ENCODE results near the gene ENKUR.
"Not testable (repeated sequence)": the region's sequence is repeated elsewhere in the genome, so short reads cannot be mapped to it uniquely, and the experiment has no call there.

Gene ENKUR

DNA sequence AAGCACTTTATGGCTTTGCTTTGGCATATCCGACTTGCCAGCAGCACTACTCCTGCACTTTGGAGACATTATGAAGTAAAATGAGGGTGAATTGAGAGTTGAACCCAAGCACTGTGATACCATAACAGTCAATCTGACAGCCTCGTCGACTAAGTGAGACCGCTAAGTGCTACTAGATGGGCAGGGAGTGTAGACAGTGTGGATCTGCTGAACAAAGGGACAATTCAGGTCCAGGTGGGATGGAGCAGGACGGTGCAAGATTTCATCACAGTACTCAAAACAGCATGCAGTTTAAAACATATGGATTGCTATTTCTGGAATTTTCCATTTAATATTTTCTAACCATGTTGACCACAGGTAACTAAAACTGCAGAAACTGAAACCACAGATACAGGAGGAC is 42.8 kb downstream of the ENKUR start:
- no peak for DNase-seq (ENCODE audit: low read depth in 2 of 2)

DNA sequence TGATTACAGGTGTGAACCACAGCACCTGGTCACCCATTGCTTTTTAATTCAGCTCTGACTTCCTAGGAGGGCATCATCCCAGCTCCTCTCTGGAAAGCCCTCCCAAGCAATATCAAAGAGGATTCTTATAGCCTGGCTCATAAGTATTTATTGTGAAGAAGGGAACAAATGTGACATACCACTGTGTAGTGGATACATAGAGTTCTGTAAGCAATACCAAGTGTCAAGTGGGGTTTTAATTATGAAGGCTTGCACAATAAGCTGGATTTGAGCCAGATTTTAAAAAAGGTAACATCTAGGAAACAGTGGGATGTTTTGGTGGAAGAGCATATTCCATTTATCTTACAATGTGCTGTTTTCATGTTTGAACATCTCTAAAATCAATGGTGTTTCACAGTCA is 44.6 kb downstream of the ENKUR start:
- DNase-seq (ENCODE audit: low read depth in 2 of 2) = no peak

DNA sequence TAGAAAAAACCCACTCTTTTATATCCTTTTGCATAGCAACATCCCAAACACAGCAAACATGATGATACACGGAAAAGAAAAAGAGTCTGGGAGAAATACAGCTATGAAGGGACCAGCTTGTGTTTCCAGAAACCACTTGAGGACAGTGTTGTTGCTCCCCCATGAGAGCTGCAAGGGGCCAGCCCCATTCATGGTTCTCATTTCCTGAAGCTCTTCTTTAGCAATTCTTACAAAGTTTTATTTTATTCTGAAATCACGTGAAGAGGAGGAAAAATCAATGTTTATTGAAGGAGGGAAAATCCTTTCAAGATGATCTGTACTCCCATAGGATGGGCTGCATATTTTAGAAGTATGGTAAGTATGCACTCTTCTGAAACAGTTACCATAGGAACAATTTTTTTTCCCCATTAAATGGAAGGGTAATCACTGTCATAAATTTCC is 46.1 kb downstream of the ENKUR start:
- DNase-seq (ENCODE audit: low read depth in 2 of 2) = no peak

DNA sequence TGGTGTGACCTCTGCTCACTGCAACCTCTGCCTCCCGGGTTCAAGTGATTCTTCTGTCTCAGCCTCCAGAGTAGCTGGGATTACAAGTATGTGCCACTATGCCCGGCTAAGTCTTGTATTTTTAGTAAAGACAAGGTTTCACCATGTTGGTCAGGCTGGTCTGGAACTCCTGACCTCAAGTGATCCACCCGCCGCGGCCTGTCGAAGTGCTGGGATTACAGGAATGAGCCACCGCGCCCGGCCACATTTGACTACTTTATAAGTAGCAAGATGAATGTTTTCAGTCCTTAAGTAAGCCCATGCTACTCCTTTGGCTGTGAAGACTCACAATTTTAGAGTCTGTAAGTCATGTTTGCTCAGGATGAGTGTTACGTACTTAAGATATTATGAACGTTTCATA is 47.0 kb downstream of the ENKUR start:
- DNase-seq (ENCODE audit: low read depth in 2 of 2) = not testable (repeated sequence)

DNA sequence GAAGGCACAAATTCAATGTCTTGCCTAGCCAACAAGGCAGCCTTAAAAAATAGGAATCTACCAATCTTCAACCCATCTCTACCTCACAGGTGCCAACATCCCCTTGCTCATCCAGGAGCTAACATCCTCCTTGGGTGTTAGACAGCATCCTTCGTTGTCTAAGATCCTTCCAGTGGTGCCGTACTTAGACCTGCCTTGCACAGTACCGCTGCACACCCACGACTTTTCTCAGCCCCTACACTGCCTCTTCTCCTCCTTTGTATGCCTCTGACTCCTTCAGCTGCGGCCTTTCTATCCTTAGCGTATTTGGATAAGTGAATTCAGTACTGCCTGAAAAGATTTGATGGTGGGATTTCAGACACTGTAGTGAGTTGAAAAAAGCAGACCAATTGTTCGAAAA is 47.6 kb downstream of the ENKUR start:
- no peak for DNase-seq (ENCODE audit: low read depth in 2 of 2)

DNA sequence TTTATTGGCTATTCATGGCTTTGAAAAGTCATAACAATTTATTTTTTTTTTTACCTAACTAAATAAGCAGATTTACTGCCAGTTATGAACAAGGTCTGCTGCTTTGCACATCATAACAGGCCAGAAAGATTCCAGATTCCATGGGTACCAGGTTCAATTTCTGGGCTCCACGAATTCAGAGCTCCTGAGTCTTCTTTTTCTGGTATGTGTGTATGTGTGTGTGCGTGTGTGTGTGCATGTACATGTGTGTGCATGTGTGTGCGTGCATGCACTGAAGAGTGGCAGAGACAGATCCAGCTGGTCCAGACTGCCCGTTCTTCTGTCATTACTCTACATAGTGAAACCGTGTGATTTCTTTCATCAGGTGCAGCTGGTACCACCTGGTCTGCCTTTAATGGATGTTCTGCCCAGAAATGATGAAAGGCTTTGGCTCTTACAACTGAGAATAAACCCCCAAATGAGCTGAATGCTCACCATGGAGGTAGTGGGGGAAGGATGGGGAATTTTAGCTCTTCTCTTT is 48.9 kb downstream of the ENKUR start:
- DNase-seq (ENCODE audit: low read depth in 2 of 2) = no peak

DNA sequence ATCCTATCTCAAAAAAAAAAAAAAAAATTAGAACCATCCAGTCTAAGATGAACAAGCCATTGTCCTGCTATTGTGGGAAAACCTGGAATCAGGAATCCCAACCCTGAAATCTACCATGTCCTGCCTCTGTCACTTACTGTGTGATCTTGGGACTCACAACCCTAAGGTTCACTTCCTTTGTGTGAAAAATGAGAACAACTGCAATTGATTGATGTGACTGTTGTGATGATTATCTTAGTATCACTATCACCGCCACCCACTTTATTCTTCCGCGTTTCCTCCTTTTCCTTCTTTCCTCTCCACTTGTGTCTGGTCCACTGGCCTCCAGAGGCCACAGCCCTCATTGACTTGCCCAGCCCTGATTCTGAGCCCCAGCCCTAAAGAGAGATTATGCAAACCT is 50.9 kb downstream of the ENKUR start:
- no peak for DNase-seq (ENCODE audit: low read depth in 2 of 2)

DNA sequence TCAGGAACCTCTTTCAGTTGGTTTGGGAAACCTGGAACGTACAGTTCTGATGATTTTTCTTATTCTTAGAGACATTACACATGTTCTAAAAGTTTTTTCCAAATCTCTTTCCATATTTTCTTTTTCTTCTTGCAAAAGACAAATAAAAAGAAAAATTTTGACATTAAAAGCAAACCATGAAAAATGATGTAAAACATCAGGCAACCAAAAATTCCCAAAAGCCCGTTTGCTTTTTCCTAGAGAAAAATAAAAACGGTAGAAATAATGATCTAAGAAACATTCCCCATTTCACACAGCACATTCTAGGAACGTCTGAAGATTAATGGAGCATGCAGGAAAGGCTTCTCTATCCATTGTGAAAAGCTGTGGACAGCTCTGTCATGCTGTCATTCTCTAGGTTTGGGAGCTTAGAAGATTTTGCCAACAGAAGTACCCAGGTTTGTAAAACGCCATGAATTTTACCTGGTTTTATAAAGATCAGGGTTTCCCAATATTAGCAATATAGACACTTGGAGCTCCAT is 52.4 kb downstream of the ENKUR start:
- DNase-seq (ENCODE audit: low read depth in 2 of 2) = no peak

DNA sequence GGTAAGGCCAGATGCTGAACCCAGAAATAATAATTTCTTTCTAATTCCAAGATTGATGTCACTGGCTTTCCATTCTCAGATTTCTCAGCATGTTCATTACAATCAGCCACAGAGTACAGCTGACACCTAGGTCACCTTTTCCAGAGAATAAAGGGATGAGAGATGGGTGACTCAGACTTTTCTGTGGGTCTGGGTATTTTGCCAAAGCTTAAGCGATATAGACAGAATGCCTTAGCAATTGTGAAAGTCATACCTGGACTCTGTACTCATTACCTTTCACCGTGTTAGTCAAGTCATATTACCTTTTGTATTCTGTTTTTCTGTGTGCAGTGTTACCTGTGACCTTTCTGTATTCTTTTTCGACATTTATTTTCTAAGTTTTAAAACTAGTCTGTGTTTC is 53.0 kb downstream of the ENKUR start:
- no peak for DNase-seq (ENCODE audit: low read depth in 2 of 2)

DNA sequence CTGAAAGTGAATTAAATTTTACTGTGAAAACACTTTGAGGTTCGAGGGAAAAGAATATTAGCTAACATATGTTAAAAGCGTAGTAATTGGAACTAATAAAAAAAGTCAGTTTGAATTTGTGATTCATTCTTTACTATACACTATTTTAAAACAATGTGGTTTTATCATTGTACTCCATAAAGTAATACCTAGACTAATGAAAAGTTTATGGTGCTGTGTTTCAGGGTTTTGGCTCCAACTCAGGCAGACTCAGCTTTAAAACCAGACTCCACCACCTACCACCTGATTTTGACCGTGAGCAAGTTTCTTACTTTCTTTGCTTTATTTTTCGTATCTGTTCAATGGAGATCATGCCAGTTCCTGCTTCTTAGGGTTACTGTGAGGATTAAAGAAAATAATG is 54.4 kb downstream of the ENKUR start:
- no peak for DNase-seq (ENCODE audit: low read depth in 2 of 2)

DNA sequence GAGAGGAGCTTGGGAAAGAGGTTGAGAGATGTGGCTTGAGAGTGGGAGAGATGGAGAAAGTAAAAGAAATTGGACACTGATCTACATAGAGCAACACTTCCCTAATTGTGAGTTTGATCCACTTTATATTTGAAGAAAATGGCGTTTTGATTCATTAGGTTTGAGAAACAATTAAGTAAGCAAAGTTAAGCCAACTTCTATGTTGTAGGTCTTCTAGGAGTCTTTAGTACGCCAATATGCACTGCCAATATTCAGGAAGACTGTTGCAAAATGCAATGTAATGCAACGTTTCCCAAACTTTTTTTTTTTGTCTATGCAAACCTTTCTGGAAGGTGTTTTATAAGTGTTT is 56.6 kb downstream of the ENKUR start:
- DNase-seq (ENCODE audit: low read depth in 2 of 2) = no peak

DNA sequence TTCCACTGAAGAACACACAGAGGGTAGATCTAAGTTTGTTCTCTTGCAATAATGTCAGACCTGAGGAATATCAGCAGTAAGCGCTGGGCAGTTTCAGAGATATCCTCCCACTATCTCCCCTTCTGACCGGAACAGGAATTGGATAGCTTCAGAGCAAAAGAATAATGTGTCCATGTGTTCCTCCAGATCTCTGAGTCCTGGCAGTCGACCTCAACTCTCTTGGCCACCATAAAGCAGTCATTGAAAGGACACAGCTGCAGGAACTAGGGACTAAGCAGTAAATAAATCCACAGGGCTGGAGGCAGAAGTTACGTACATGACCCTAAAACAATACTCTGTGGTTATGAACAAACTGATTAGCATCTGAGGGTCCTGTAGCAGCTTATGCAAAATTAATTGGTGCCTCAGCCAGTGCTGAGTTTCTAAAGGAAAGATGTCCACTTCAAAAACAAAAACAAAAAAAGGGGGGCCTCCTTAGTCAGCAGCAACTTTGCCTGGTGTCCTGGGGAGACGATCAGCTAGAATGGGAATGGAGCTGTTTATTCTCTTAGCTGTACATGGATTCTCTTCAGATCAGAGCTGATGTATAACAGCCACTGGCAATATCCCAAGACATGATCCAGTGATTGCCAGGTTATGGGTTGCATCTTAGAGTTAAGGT is 57.1 kb downstream of the ENKUR start:
- no peak for DNase-seq (ENCODE audit: low read depth in 2 of 2)

DNA sequence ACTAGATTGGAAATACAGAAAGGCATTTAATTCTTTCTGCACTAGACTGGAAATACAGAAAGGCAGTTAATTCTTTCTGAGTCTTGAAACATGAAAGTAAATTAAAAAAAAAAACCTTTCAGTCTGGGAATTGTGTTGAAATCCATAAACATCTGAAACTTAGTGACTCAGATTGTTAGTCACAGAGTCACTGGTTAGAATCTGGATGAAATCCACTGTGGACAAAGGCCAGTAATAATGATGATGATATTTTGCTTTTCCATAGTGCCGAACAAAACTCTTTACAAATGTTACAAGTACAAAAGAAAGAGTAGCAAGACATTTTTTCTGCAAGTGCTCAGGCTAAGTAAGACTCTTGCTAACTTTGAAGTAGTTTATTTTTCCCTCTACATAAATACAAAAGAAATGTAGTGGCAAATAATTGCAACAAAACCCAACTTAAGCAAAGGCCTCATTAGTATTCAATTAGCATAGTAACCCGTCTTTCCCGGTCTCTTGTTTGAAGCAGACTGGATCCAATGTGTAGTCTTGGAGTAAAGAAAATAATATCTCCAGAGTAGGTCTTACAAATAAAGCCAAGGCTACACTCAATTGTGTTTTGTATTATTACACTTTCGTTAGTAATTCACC is 57.8 kb downstream of the ENKUR start:
- no peak for DNase-seq (ENCODE audit: low read depth in 2 of 2)

DNA sequence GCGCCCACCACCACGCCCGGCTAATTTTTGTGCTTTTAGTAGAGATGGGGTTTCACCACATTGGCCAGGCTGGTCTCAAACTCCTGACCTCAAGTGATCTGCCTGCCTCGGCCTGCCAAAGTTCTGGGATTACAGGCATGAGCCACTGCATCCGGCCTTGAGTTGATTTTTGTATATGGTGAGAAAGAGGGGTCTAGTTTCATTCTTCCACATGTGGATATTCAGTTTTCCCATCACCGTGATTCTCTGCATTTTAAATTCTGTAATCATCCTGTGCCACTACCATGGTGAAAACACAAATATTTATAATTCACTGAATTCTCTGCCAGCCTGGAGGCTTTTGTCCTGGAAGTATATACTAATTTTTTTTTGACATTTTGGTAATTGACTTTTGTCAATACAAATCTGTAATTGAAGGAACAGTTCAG is 58.3 kb downstream of the ENKUR start:
- not testable (repeated sequence) for DNase-seq (ENCODE audit: low read depth in 2 of 2)

DNA sequence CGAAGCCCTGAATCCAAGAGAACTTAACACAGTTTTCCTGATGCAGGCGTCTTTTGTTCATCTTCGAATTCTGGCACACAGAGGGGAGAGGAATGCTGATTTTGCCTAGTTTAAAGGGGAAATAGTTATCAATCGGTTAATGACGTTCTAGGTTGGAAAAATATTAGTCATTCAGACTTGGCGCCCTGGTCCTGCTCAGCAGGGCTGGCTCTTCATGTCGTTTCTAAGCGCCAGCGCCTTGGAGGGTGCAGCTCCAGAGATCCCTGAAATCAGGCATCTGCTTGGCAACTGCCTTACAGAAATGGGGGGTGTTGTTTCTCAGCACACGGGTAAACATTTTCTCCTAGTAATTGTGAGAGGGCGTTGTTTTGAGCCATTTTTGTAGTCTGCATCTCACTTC is 62.3 kb downstream of the ENKUR start:
- no peak for DNase-seq (ENCODE audit: low read depth in 2 of 2)

DNA sequence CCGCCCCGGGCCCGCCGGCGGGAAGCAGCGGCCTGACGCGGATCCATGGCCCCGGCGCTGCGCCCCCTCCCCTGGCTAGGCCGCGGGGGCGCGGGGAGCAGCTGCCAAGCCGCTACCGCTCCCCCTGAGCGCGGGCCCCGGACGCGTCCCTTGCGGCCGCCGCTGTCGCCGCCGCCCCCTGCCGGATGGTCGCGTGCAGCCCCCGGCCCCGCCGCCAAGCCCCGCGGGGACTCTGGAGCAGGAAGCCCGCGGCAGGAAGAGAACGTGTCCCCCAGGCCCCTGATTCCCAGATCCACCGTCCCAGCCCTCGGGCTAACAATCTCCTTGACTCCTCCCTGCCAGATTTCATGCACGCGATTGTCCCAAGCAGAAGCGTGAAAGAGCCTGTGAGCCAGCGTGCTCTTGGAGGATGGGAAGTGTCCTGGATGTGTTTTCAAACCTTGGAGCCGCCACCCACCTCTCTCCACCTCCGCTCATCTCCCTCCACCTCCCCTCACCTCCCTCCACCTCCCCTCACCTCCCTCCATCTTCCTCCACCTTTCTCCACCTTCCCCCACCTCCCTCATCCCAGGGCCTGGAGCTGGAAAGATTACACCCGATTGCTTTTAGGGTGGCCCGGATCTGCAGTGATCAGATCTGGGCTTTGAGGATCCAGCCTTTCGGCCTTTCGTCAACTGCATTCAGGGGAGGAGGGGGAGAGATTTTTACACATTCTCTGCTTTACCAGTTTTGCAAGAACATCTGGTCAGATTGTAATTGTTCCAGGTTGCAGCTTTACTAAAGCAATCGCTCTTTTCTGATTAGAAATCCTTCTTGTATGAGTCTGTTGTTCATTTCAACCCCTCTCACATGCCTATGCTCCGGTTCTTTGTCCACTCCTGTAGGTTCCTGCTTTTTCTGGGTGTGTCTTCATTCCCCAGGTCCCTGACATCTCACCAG is 63.0 kb downstream of the ENKUR start:
- peak; percentile 8 to 20 for DNase-seq (ENCODE audit: low read depth in 2 of 2)

DNA sequence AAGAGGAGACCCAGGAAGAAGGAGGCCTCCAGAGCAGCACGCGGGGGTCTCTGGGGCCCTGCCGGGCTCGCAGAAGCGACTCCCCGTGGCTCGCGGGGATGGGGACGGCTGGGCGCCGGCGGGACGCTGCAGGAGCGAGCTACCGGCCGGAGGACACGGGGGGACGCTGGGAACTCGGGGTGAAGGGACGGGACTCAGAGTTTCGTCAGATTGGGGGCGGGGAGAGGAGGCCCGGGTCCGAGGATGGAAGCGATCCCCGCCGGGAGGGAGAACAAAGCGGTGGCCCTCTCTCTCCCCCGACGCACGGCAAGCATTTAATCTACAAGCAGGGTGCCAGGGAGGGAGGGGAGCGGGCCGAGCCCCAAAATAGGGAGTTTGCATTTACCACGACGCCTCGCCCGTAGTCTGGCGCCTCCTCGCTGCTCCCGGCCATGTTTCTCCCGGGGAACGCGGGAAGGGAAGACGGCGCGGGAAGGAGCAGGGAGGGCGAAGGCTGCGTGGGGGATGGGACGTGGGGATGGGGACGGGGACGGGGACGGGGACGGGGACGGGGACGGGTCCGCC is 63.7 kb downstream of the ENKUR start, which contains the start of gene PRTFDC1:
Gene PRTFDC1 (minus strand): TSS at position 464 of the 564 bp plus-strand sequence. CDS start 31 bp downstream, at position 433.
- no peak for DNase-seq (ENCODE audit: low read depth in 2 of 2)

DNA sequence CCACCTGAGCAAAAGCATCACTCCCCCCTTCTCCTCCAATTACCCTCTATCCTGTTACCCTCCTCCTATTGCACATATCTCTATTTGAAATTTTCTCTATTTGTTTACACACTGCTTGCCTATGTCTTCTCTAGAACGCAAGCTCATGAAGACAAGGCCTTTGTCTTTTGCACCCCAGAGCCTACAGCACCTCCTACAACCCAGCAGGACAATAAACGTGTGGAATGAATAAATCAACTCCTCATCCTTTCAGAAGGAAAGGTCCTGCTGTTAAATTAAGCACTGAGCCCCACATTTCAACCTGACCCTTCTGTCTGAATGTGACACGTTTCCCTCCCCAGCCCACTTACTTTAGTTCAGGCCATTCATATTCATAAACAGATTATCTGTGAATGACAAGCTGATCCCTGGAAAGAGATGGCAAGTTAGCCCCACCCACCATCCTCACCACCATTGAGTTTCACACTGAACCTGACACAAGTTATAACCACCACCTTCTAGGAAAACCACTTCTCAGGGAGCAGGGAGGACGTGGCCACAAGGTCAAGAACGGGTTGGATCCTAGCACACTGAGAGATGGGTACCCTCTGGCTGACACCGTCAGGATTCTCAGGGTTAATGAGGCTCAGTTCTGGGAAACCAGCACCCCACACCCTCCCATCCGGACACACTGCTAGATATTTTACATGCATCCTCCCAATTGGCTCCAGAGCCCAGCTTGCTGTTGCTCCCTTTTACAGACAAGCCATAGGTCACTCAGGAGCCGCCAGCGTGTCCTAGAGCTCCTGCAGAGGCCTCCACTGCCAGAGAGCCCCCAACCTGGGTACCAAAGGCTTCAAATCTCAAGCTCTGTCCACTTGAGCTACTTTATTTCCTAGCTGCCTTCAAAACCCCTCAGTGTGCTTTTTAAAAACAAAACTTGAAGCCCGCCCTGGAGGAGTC is 64.5 kb downstream of the ENKUR start:
- peak in 1 of 2 donors; percentile 16 for DNase-seq (ENCODE audit: low read depth in 2 of 2)

DNA sequence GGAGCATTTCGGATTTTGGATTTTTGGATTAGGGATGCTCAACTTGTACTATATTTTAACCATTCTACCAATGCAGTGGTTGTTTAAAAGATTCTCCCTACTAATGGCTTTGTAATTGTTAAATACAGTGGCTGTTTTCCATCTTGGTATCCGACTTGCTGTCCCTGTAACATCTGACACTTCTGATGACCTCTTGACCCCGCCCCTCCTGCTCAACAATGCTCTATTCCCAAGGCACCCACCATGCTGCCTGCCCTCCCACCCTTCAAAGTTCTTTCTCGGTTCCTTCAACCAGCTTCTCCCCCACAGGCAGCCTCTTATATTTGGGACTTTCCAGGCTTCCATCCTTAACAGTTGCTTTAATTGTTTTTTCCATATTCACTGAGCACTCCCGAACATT is 65.5 kb downstream of the ENKUR start:
- no peak for DNase-seq (ENCODE audit: low read depth in 2 of 2)

DNA sequence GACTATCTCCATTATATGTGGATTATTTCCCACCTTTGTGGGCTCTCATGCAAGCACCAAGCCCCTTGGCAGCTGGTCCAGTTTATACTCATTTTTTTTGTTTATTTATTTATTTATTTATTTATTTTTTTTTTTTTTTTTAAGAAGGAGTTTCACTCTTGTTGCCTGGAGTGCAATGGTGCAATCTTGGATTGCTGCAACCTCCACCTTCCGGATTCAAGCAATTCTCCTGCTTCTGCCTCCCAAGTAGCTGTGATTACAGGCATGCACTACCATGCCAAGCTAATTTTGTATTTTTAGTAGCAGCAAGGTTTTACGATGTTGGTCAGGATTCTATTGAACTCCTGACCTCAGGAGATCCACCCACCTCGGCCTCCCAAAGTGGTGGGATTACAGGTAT is 66.3 kb downstream of the ENKUR start:
- no peak for DNase-seq (ENCODE audit: low read depth in 2 of 2)
